ENCODE measurements around the gene FAM184A.

The FAM184A gene

DNA sequence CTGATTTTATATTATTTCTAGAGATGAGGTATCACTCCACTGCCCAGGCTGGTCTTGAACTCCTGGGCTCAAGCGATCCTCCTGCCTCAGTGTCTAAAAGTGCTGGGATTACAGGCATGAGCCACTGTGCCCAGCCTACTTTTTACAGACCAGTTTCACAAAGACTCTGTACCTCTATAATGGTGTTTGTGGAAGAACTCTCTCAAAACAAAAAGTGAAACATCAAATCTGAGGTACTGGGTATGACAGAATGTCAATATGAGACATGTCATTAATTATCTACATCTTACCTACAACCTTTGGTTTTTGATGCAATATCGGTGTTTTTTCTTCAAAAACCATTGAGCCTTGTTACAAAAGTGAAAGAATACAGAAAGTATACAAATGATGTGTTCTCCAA is 94.1 kb downstream of the FAM184A start:
- no peak overlapping the region for H3K4me3 ChIP-seq (ENCODE audit: low read depth, low read length)
- no peak for DNase-seq (ENCODE audit: low read depth)
- TF ChIP-seq, protein P1, sequence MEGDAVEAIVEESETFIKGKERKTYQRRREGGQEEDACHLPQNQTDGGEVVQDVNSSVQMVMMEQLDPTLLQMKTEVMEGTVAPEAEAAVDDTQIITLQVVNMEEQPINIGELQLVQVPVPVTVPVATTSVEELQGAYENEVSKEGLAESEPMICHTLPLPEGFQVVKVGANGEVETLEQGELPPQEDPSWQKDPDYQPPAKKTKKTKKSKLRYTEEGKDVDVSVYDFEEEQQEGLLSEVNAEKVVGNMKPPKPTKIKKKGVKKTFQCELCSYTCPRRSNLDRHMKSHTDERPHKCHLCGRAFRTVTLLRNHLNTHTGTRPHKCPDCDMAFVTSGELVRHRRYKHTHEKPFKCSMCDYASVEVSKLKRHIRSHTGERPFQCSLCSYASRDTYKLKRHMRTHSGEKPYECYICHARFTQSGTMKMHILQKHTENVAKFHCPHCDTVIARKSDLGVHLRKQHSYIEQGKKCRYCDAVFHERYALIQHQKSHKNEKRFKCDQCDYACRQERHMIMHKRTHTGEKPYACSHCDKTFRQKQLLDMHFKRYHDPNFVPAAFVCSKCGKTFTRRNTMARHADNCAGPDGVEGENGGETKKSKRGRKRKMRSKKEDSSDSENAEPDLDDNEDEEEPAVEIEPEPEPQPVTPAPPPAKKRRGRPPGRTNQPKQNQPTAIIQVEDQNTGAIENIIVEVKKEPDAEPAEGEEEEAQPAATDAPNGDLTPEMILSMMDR (IDR thresholded peaks at IDR 0.05; ENCODE audit: low read depth, low read length, missing control alignments): no peak

DNA sequence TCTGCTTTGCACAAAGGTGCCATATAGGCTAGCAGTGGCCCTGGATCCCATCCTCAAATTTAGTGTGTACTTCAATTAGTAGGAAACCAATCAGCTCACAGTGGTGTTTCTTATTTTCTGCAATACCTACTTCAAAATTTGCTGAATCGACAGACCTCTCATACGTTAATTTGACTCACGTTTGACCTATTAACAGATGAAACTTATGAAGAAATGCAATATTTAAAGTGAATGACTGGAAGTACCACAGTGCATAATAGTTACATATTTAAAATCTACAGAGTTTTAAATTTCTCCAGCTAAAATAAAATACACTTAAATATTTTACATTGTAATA is 95.9 kb downstream of the FAM184A start:
- DNase-seq (ENCODE audit: low read depth): no peak
- TF ChIP-seq, protein P1 (IDR thresholded peaks at IDR 0.05; ENCODE audit: low read depth, low read length, missing control alignments): no peak

DNA sequence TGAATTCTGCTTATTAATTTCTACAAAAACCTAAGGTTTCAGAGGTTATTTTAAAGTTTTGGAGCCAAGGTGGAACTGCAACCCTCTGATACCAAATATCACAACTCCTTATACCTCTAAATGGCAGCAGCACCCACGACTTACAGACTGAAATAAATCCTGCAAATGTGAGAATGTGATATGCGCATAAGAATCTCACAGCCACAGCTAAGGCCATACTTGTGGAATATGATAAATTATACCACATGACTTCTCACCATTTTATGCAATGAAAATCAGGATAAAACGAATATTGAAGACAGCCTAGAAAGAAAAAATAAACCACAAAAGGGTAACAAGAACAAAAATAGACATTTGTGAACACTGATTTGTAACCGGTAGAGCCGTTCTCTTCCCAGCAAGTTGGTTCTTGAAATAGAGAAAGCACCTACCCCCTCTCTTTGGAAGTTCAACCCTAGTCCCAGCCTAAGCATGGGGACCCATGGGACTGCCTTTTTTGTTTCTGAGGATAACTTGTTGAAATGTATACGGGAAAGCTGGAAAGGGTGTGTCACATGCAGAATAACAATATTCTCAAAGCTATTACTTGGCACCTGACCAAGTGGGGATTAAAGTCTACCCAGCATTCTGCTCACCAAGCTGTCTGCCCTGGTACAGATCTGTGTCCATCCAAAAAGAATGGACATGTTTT is 96.4 kb downstream of the FAM184A start:
- TF ChIP-seq, protein P1 (IDR thresholded peaks at IDR 0.05; ENCODE audit: low read depth, low read length, missing control alignments): no peak
- DNase-seq (ENCODE audit: low read depth): no peak

More for the DNA sequence above, 95.9 kb downstream of the FAM184A start:
- no peak overlapping the region for H3K4me3 ChIP-seq (ENCODE audit: low read depth, low read length)

DNA sequence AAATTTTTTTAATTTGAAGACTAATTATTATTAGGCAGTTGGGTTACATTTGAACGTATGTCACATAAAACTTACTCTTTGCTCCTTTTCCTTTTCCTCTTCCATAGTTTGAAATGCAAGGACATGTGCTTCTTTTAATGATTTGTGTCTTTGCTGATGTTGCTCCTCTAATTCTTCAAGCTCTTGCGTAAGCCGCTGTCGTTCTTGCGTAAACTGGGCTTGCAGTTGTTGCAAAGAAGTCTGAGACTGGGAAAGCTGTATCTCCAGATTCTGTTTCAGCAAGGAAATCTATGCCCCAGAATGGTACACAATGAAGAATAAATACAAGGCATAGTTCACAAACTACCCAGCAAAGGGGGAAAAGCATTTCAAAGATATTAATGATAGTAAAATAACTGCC is 98.4 kb downstream of the FAM184A start:
- DNase-seq (ENCODE audit: low read depth): no peak

More for the DNA sequence above, 96.4 kb downstream of the FAM184A start:
- H3K4me3 ChIP-seq (ENCODE audit: low read depth, low read length): no peak overlapping the region

DNA sequence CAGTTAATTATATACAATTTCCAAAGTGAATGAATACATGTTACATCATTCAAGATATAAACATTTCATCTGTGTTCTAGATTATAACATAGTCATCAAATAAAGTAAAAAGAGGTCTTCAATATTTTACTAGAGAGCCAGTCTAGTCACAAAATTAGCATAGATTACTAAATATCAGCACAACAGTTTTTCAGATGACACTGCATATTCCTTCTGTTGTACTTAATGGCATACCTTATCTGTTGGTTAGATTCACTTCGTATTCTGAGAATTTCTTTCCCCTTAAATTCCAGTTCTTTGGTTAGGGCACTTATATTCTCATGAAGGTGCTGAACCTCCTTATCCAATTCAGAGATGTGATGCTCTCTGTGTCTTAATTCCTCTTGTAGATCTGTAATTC is 103.7 kb downstream of the FAM184A start:
- no peak for DNase-seq (ENCODE audit: low read depth)
- TF ChIP-seq, protein P1 (IDR thresholded peaks at IDR 0.05; ENCODE audit: low read depth, low read length, missing control alignments): no peak
- no peak overlapping the region for H3K4me3 ChIP-seq (ENCODE audit: low read depth, low read length)

More for the DNA sequence above, 98.4 kb downstream of the FAM184A start:
- H3K4me3 ChIP-seq (ENCODE audit: low read depth, low read length): no peak overlapping the region
- TF ChIP-seq, protein P1 (IDR thresholded peaks at IDR 0.05; ENCODE audit: low read depth, low read length, missing control alignments): no peak

DNA sequence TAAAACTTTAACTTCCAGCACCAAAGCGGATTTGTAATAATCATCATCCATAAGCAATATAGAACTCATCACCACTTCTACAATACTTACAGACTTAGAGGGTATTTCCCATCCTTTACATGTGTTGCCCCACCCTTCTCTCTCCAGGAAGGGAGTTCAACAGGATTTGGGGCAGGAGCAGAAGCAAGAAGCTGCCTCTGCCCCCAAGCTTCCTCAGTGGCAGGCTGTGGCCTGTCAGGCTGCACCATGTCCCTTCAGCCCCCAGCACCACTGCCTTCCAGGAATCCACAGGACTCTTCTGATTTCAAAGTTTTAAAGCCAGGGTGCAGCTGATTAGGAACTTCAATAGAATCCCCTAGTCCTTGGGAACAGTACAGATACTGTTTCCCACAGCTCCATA is 106.8 kb downstream of the FAM184A start:
- H3K4me3 ChIP-seq (ENCODE audit: low read depth, low read length): no peak overlapping the region
- TF ChIP-seq, protein P1 (IDR thresholded peaks at IDR 0.05; ENCODE audit: low read depth, low read length, missing control alignments): no peak
- no peak for DNase-seq (ENCODE audit: low read depth)

DNA sequence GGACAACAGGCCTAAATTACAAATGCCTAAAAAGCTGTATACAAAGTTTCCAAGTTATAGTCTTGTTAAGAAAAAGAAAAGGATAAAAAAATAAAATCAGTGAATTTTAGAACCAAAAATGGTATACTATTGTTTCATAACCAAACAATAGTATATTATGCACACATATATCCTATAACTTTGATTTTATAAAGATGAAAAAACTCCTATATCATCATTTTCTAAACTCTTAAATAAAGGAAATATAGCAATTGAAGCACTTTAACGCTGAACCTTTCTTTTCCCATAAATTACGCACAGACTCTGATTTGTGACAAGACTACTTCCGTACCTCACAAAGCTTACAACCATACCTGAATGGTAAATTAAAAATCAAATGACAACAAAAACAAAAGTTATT is 107.6 kb downstream of the FAM184A start:
- no peak for DNase-seq (ENCODE audit: low read depth)
- TF ChIP-seq, protein P1 (IDR thresholded peaks at IDR 0.05; ENCODE audit: low read depth, low read length, missing control alignments): no peak
- no peak overlapping the region for H3K4me3 ChIP-seq (ENCODE audit: low read depth, low read length)
